Suprapubic skin (tissue), 4 donors: ENCODE data around the gene GTF2IRD2. TPM values are rescaled to one million over a fixed set of nuclear protein-coding genes. Genes with fewer than 3 reads are reported as not detected.
"Not testable (repeated sequence)": the region's sequence is repeated elsewhere in the genome, so short reads cannot be mapped to it uniquely, and the experiment has no call there.

Experiments
- DNase-seq, 2 donors: peaks; one replicate each; pipeline ENCODE4 v3.0.0-alpha.2; 2019; ENCODE audit warnings: low spot score in 2 of 2
- H3K27ac ChIP-seq: fragments of 200-600 bp; sonication (generic); one replicate; pipeline ENCODE4 v1.5.1; 2019
- H3K27me3 ChIP-seq: fragments of 200-600 bp; sonication (generic); one replicate; pipeline ENCODE4 v1.5.1; 2019
- H3K36me3 ChIP-seq: fragments of 200-600 bp; sonication (generic); one replicate; pipeline ENCODE4 v1.5.1; 2019
- H3K4me1 ChIP-seq: fragments of 200-600 bp; sonication (generic); one replicate; pipeline ENCODE4 v1.5.1; 2019
- H3K4me3 ChIP-seq: fragments of 200-600 bp; sonication (generic); one replicate; pipeline ENCODE4 v1.5.1; 2019; ENCODE audit warnings: mild to moderate bottlenecking
- H3K9me3 ChIP-seq: fragments of 200-600 bp; sonication (generic); one replicate; pipeline ENCODE4 v1.5.1; 2019
- POLR2A ChIP-seq, 2 donors: fragments of 450-650 bp; IDR thresholded peaks; one replicate each; pipeline ENCODE4 v1.6.1; 2017; ENCODE audit warnings: antibody characterized with exemption in 2 of 2, mild to moderate bottlenecking in 2 of 2, moderate library complexity in 2 of 2
- WGBS: methylation state at CpG from one replicate; pipeline ENCODE4 v1.1.5; 2018; 5-methylcytosine and 5-hydroxymethylcytosine counted together
- total RNA-seq, 4 donors: library from RNA; depleted of rRNA; stranded (reverse); fragments of >200 nt; gene quantifications; one replicate each; pipeline ENCODE4 v1.1.0, GENCODE V29; 2016

GTF2IRD2 gene
- 10 to 100 TPM in 3 of 4 donors, 1 to 10 TPM in 1; 6.5 to 24.3 (median 17.7) TPM for total RNA-seq

GRCh38 chr7:74850833-74851721 lies at the start of gene GTF2IRD2:
GTF2IRD2 (minus strand) TSS chr7:74851605; CDS start chr7:74836378, 15,227 bp downstream.
- not testable (repeated sequence) for H3K36me3 ChIP-seq, H3K9me3 ChIP-seq, H3K27me3 ChIP-seq, H3K4me1 ChIP-seq
- H3K27ac ChIP-seq = peak within 1 kb of the TSS; percentile 94
- WGBS = no CpG with 5 or more reads among the region's 97 CpGs
- DNase-seq = peak in 1 of 2 donors; percentile 83
- H3K4me3 ChIP-seq = peak within 1 kb of the TSS; percentile 52

GRCh38 chr7:74890158-74891123 lies 39.0 kb upstream of the GTF2IRD2 start:
- peak; percentile 85 to 95 for DNase-seq
- WGBS = no CpG with 5 or more reads among the region's 84 CpGs
- peak in 1 of 2 donors; percentile 16 for TF ChIP-seq POLR2A (IDR thresholded peaks at IDR 0.05)

GRCh38 chr7:74889518-74890129 lies 38.2 kb upstream of the GTF2IRD2 start:
- not testable (repeated sequence) for H3K27me3 ChIP-seq, H3K27ac ChIP-seq, H3K9me3 ChIP-seq, H3K36me3 ChIP-seq, DNase-seq, H3K4me1 ChIP-seq
- H3K4me3 ChIP-seq = peak overlapping the region; percentile 65
- 76% methylated on average over 11 of the region's 31 CpGs for WGBS

More at GRCh38 chr7:74890158-74891123, 39.0 kb upstream of the GTF2IRD2 start:
- H3K36me3 ChIP-seq, H3K9me3 ChIP-seq, H3K4me1 ChIP-seq, H3K27me3 ChIP-seq: not testable (repeated sequence)
- Histone ChIP-seq H3K4me3 (peak overlapping the region; percentile 65), H3K27ac (peak overlapping the region; percentile 85)

DNA sequence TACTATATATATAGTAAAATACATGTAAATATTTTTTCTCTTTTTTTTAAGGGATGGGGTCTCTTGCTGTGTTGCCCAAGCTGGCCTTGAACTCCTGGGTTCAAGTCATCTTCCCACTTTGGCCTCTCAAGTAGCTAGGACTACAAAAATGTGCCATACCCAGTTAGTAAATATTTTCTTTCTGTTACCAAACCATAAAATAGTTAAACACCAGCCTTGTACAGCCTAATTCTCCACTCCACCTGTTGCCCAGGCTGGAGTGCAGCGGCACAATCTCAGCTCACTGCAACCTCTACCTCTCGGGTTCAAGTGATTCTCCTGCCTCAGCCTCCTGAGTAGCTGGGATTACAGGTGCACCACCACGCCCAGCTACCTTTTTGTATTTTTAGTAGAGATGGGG lies 33.9 kb upstream of the GTF2IRD2 start:
- no CpG with 5 or more reads among the region's 3 CpGs for WGBS

DNA sequence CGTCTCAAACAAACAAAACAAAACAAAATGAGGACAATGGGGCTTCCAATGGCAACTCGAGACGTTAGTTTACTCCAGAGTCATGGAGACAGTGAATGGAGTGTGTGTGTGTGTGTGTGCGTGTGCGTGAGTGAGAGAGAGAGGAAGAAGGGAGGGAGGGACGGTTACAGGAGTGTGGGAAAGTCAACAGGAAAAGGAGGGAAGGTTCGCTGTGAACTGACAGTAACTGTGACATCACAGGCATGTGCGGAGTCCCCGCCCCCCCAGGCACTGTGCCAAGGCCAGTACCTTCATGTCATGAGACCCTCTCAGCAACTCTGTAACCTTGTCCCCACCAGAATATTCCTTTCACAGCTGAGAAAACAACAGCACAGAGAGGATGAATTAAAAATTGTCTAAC lies 30.7 kb upstream of the GTF2IRD2 start:
- H3K36me3 ChIP-seq, DNase-seq, H3K4me3 ChIP-seq, H3K27ac ChIP-seq, H3K27me3 ChIP-seq, H3K4me1 ChIP-seq, H3K9me3 ChIP-seq: not testable (repeated sequence)
- 71% methylated on average over 6 of the region's 9 CpGs for WGBS

More for the DNA sequence above, 33.9 kb upstream of the GTF2IRD2 start:
- H3K27me3 ChIP-seq, H3K4me1 ChIP-seq, H3K27ac ChIP-seq, H3K36me3 ChIP-seq, DNase-seq, H3K9me3 ChIP-seq, H3K4me3 ChIP-seq: not testable (repeated sequence)

GRCh38 chr7:74874748-74875512 lies 23.5 kb upstream of the GTF2IRD2 start:
- WGBS = no CpG with 5 or more reads among the region's 20 CpGs
- H3K27ac ChIP-seq, H3K36me3 ChIP-seq, H3K27me3 ChIP-seq, H3K4me3 ChIP-seq, H3K9me3 ChIP-seq, H3K4me1 ChIP-seq: not testable (repeated sequence)
- DNase-seq = peak in 1 of 2 donors; percentile 65

DNA sequence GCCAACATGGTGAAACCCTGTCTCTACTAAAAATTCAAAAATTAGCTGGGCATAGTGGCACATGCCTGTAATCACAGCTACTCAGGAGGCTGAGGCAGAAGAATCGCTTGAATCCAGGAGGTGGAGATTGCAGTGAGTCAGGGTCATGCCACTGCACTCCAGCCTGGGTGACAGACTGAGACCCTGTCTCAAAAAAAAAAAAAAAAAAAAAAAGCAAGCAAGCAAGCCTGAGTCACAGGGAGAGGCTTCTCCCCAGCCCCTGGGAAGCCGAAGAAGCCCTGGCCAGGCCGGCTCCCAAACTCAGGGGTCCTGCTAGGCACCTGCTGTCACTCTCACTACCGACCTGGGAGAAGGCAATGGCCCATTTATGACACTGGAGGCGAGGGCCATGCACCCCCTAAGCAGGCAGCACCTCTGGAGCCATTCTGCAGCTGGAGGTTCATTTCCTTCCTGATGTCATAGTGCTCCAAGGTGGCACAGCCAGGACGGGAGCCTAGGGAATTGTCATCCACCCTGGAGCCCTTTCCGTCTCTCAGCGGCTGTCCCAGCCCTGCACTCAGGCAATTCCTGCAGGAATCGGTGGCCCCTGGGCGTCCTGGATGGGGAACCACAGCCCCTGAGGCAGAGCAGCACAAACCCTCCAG lies 22.8 kb upstream of the GTF2IRD2 start:
- 84% methylated on average over 3 of the region's 10 CpGs for WGBS
- H3K27ac ChIP-seq, H3K4me3 ChIP-seq, H3K36me3 ChIP-seq, DNase-seq, H3K27me3 ChIP-seq, H3K4me1 ChIP-seq, H3K9me3 ChIP-seq: not testable (repeated sequence)

GRCh38 chr7:74872542-74872941 lies 21.1 kb upstream of the GTF2IRD2 start:
- not testable (repeated sequence) for H3K4me1 ChIP-seq, DNase-seq, H3K4me3 ChIP-seq, H3K9me3 ChIP-seq, H3K36me3 ChIP-seq, H3K27ac ChIP-seq, H3K27me3 ChIP-seq
- WGBS = 98% methylated on average over 9 of the region's 9 CpGs

DNA sequence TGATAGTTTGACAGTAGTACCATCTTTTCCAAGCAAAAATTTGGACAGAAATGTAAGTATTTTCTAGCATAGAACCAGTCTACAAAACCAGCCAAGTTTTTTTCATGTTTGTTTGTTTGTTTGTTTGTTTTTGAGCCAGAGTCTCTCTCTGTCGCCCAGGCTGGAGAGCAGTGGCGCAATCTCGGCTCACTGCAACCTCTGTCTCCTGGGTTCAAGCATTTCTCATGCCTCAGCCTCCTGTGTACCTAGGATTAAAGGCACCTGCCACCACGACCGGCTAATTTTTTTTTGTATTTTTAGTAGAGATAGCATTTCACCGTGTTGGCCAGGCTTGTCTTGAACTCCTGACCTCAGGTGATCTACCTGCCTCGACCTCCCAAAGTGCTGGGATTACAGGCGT lies 14.4 kb upstream of the GTF2IRD2 start:
- not testable (repeated sequence) for H3K36me3 ChIP-seq, H3K4me3 ChIP-seq, H3K27ac ChIP-seq, H3K4me1 ChIP-seq, H3K27me3 ChIP-seq, DNase-seq, H3K9me3 ChIP-seq
- 79% methylated on average over 8 of the region's 8 CpGs for WGBS

- not testable (repeated sequence) for DNase-seq, H3K4me3 ChIP-seq, H3K36me3 ChIP-seq, H3K27ac ChIP-seq, H3K27me3 ChIP-seq, H3K4me1 ChIP-seq, H3K9me3 ChIP-seq
- no CpG with 5 or more reads among the region's 12 CpGs for WGBS
Measured at GRCh38 chr7:74849853-74850252, 1.6 kb downstream of the GTF2IRD2 start.

GRCh38 chr7:74830411-74830810 lies 21.0 kb downstream of the GTF2IRD2 start:
- H3K4me1 ChIP-seq, H3K9me3 ChIP-seq, H3K27me3 ChIP-seq, H3K27ac ChIP-seq, H3K36me3 ChIP-seq, H3K4me3 ChIP-seq, DNase-seq: not testable (repeated sequence)
- 68% methylated on average over 3 of the region's 4 CpGs for WGBS

DNA sequence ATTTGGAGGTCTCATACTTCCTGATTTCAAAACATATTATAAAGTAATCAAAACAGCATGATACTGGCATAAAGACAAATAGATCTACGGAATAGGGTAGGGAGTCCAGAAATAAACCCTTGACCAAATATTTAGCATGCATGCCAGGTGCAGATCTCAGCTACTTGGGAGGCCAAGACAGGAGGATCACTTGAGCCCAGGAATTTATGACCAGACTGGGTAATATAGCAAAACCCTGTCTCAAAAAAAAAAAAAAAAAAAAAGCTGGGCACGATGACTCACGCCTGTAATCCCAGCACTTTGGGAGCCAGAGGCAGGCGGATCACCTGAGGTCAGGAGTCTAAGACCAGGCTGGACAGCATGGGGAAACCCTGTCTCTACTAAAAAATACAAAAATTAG lies 21.4 kb downstream of the GTF2IRD2 start:
- not testable (repeated sequence) for H3K27me3 ChIP-seq, H3K9me3 ChIP-seq, H3K4me1 ChIP-seq, H3K36me3 ChIP-seq, H3K4me3 ChIP-seq, H3K27ac ChIP-seq, DNase-seq
- WGBS = 80% methylated on average over 1 of the region's 4 CpGs
